ENCODE measurements around the gene CLEC4G.
"Not testable (repeated sequence)": the region's sequence is repeated elsewhere in the genome, so short reads cannot be mapped to it uniquely, and the experiment has no call there.

The CLEC4G gene

GRCh38 chr19:7732045-7732444 lies at the start of gene CLEC4G:
CLEC4G (minus strand) TSS chr19:7732110; CDS start chr19:7732102, 8 bp downstream.
- DNase-seq (ENCODE audit: low spot score), result no peak

GRCh38 chr19:7781157-7781556 lies 49.2 kb upstream of the CLEC4G start:
- no peak for DNase-seq (ENCODE audit: low spot score)

GRCh38 chr19:7779631-7780486 lies 47.9 kb upstream of the CLEC4G start:
- DNase-seq (ENCODE audit: low spot score), result no peak

- DNase-seq (ENCODE audit: low spot score), result no peak
These were observed 46.2 kb upstream of the CLEC4G start for GRCh38 chr19:7778081-7778480.

GRCh38 chr19:7775761-7776160 lies 43.9 kb upstream of the CLEC4G start:
- DNase-seq (ENCODE audit: low spot score), result no peak

GRCh38 chr19:7773841-7774240 lies 41.9 kb upstream of the CLEC4G start:
- DNase-seq (ENCODE audit: low spot score), result no peak

- peak; percentile 48 for DNase-seq (ENCODE audit: low spot score)
These were observed 40.9 kb upstream of the CLEC4G start for GRCh38 chr19:7772752-7773291.

- no peak for DNase-seq (ENCODE audit: low spot score)
These were observed 39.2 kb upstream of the CLEC4G start for GRCh38 chr19:7771072-7771471.

GRCh38 chr19:7769171-7769570 lies 37.3 kb upstream of the CLEC4G start:
- no peak for DNase-seq (ENCODE audit: low spot score)

GRCh38 chr19:7767487-7767886 lies 35.6 kb upstream of the CLEC4G start:
- DNase-seq (ENCODE audit: low spot score), result no peak

GRCh38 chr19:7766535-7766934 lies 34.6 kb upstream of the CLEC4G start:
- DNase-seq (ENCODE audit: low spot score), result no peak

GRCh38 chr19:7765043-7765442 lies 33.1 kb upstream of the CLEC4G start:
- not testable (repeated sequence) for DNase-seq (ENCODE audit: low spot score)

GRCh38 chr19:7764157-7764556 lies 32.2 kb upstream of the CLEC4G start:
- not testable (repeated sequence) for DNase-seq (ENCODE audit: low spot score)

GRCh38 chr19:7763696-7764095 lies 31.8 kb upstream of the CLEC4G start:
- DNase-seq (ENCODE audit: low spot score), result no peak

GRCh38 chr19:7762719-7763293 lies 30.9 kb upstream of the CLEC4G start, which contains the start of gene CLEC4M:
CLEC4M (plus strand) TSS chr19:7763243; CDS start chr19:7763267, 24 bp downstream.
- DNase-seq (ENCODE audit: low spot score), result no peak

GRCh38 chr19:7759156-7759555 lies 27.2 kb upstream of the CLEC4G start:
- DNase-seq (ENCODE audit: low spot score), result no peak

GRCh38 chr19:7757358-7757757 lies 25.4 kb upstream of the CLEC4G start:
- DNase-seq (ENCODE audit: low spot score), result no peak

GRCh38 chr19:7756258-7756657 lies 24.3 kb upstream of the CLEC4G start:
- DNase-seq (ENCODE audit: low spot score), result no peak

- peak; percentile 17 for DNase-seq (ENCODE audit: low spot score)
These were observed 19.4 kb upstream of the CLEC4G start for GRCh38 chr19:7751157-7751783.

- DNase-seq (ENCODE audit: low spot score), result peak; percentile 28
These were observed 16.8 kb upstream of the CLEC4G start for GRCh38 chr19:7748756-7749155.

GRCh38 chr19:7748171-7748570 lies 16.3 kb upstream of the CLEC4G start:
- DNase-seq (ENCODE audit: low spot score), result no peak
